Chondrocyte (in vitro differentiated cells): ENCODE results near the gene GLTPD2. TPM values are rescaled to one million over a fixed set of nuclear protein-coding genes. Genes with fewer than 3 reads are reported as not detected.

Source experiments
- DNase-seq: peaks from one replicate; pipeline ENCODE4 v3.0.0; 2021; ENCODE audit warnings: mixed read lengths, low spot score
- H3K27ac Mint-ChIP-seq: one replicate; pipeline ENCODE4 v1.8.0; 2021; ENCODE audit warnings: mild to moderate bottlenecking, moderate library complexity, mixed read lengths; ENCODE audit not compliant: unreplicated experiment
- H3K27me3 Mint-ChIP-seq: 2 replicates; pipeline ENCODE4 v1.8.0; 2021; ENCODE audit warnings: low read depth, mixed read lengths
- H3K36me3 Mint-ChIP-seq: 2 replicates; pipeline ENCODE4 v1.8.0; 2021; ENCODE audit warnings: low read depth, mixed read lengths
- H3K4me1 Mint-ChIP-seq: 2 replicates; pipeline ENCODE4 v1.8.0; 2021; ENCODE audit warnings: low read depth, mild to moderate bottlenecking, mixed read lengths
- H3K4me3 Mint-ChIP-seq: one replicate; pipeline ENCODE4 v1.8.0; 2021; ENCODE audit warnings: mild to moderate bottlenecking, moderate library complexity, mixed read lengths; ENCODE audit not compliant: unreplicated experiment
- H3K9me3 Mint-ChIP-seq: 2 replicates; pipeline ENCODE4 v1.8.0; 2021; ENCODE audit warnings: low read depth, mixed read lengths
- CTCF ChIP-seq: fragments of 200-600 bp; sonication (generic); IDR thresholded peaks from 2 replicates; pipeline ENCODE4 v1.5.0; 2021; ENCODE audit warnings: antibody characterized with exemption, mild to moderate bottlenecking, moderate library complexity
- total RNA-seq: library from RNA; stranded (reverse); gene quantifications from 3 replicates; pipeline ENCODE4 v1.2.1, GENCODE V29; 2021

GLTPD2 gene
- total RNA-seq, 1 donor from 2014 or later = not detected

- H3K27ac Mint-ChIP-seq = no peak overlapping the region
- DNase-seq = no peak
- H3K4me3 Mint-ChIP-seq = no peak overlapping the region
- H3K4me1 Mint-ChIP-seq = peaks cover 7% of the 10 kb centered on the region
- TF ChIP-seq CTCF = no peak
- H3K9me3 Mint-ChIP-seq = no peaks in the 10 kb centered on the region
- peaks cover 47% of the 10 kb centered on the region for H3K27me3 Mint-ChIP-seq
- H3K36me3 Mint-ChIP-seq = no peaks in the 10 kb centered on the region
Observed at GRCh38 chr17:4747847-4748246, 40.9 kb upstream of the GLTPD2 start.

- TF ChIP-seq CTCF = no peak
- Mint-ChIP-seq H3K27ac (no peak overlapping the region), H3K9me3 (no peaks in the 10 kb centered on the region), H3K4me1 (peaks cover 7% of the 10 kb centered on the region), H3K27me3 (peaks cover 49% of the 10 kb centered on the region), H3K4me3 (no peak overlapping the region), H3K36me3 (no peaks in the 10 kb centered on the region)
- DNase-seq = no peak
Observed at GRCh38 chr17:4748686-4749085, 40.1 kb upstream of the GLTPD2 start.

DNA sequence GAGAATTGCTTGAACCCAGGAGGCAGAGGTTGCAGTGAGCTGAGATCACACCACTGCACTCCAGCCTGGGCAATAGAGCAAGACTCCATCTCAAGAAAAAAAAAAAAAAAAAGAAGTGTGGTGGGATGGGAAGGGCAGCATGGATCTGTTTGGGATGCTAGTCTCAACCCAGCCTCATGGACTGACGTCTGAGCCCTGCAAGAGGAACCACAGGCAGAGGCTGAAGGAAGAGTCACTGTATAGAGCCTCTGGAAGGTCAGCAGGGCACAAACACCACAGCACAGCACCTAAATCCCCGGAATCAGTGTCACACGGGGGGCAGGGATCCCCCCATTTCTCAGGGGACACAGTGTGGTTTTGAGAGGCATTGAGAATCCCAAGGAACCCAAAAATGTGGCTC lies 38.2 kb upstream of the GLTPD2 start:
- Mint-ChIP-seq H3K9me3 (no peaks in the 10 kb centered on the region), H3K4me1 (no peaks in the 10 kb centered on the region), H3K27ac (no peak overlapping the region), H3K36me3 (peaks cover 2% of the 10 kb centered on the region), H3K27me3 (peaks cover 52% of the 10 kb centered on the region), H3K4me3 (no peak overlapping the region)
- no peak for TF ChIP-seq CTCF
- DNase-seq = no peak

GRCh38 chr17:4751932-4752331 lies 36.8 kb upstream of the GLTPD2 start:
- DNase-seq = no peak
- no peaks in the 10 kb centered on the region for H3K9me3 Mint-ChIP-seq
- no peaks in the 10 kb centered on the region for H3K4me1 Mint-ChIP-seq
- TF ChIP-seq CTCF = no peak
- H3K27me3 Mint-ChIP-seq = peaks cover 43% of the 10 kb centered on the region
- no peak overlapping the region for H3K4me3 Mint-ChIP-seq
- no peak overlapping the region for H3K27ac Mint-ChIP-seq
- peaks cover 2% of the 10 kb centered on the region for H3K36me3 Mint-ChIP-seq

- peaks cover 2% of the 10 kb centered on the region for H3K36me3 Mint-ChIP-seq
- H3K27me3 Mint-ChIP-seq = peaks cover 48% of the 10 kb centered on the region
Observed at GRCh38 chr17:4753392-4753791, 35.4 kb upstream of the GLTPD2 start.

More at GRCh38 chr17:4753392-4753791, 35.4 kb upstream of the GLTPD2 start:
- Mint-ChIP-seq H3K4me1 (no peaks in the 10 kb centered on the region), H3K4me3 (no peak overlapping the region), H3K9me3 (no peaks in the 10 kb centered on the region), H3K27ac (no peak overlapping the region)
- DNase-seq = no peak
- no peak for TF ChIP-seq CTCF
